Central memory CD8-positive, alpha-beta T cell (primary cell): Measurements from ENCODE around the gene NIPBL.
A peak's percentile ranks its signal among the peaks of the same experiment; 100 is the strongest.

Source experiments
- ATAC-seq: fragments of 150-1000 bp; cut with Tn5 transposase; replicated peaks from 2 replicates; pipeline ENCODE4 v1.10.0; 2022; ENCODE audit warnings: mild to moderate bottlenecking, moderate FRiP score, moderate number of reproducible peaks; ENCODE audit not compliant: poor library complexity, severe bottlenecking; ENCODE audit errors: extremely low read depth
- DNase-seq, 2 donors: peaks; one replicate each; pipeline ENCODE4 v3.0.0; 2021; ENCODE audit warnings: low spot score in 2 of 2
- H3K27ac Mint-ChIP-seq: one replicate; pipeline ENCODE4 v1.8.0; 2022; ENCODE audit warnings: low read depth, mild to moderate bottlenecking, moderate library complexity, mixed read lengths
- H3K27me3 Mint-ChIP-seq: one replicate; pipeline ENCODE4 v1.8.0; 2022; ENCODE audit warnings: mixed read lengths
- H3K36me3 Mint-ChIP-seq: one replicate; pipeline ENCODE4 v1.8.0; 2022; ENCODE audit warnings: mild to moderate bottlenecking, moderate library complexity, mixed read lengths; ENCODE audit not compliant: insufficient read depth
- H3K4me1 Mint-ChIP-seq: one replicate; pipeline ENCODE4 v1.8.0; 2022; ENCODE audit warnings: mixed read lengths
- H3K4me3 Mint-ChIP-seq: one replicate; pipeline ENCODE4 v1.8.0; 2022; ENCODE audit warnings: mild to moderate bottlenecking, moderate library complexity, mixed read lengths
- H3K9me3 Mint-ChIP-seq: one replicate; pipeline ENCODE4 v1.8.0; 2022; ENCODE audit warnings: mixed read lengths

The NIPBL gene

GRCh38 chr5:37039824-37040223 is 163.3 kb downstream of the NIPBL start:
- ATAC-seq, result no peak
- Mint-ChIP-seq H3K9me3 (no peaks in the 10 kb centered on the region), H3K27me3 (no peaks in the 10 kb centered on the region), H3K27ac (no peak overlapping the region), H3K36me3 (peaks cover 26% of the 10 kb centered on the region), H3K4me1 (peaks cover 5% of the 10 kb centered on the region), H3K4me3 (no peak overlapping the region)
- DNase-seq, result no peak

GRCh38 chr5:37043693-37044092 is 167.1 kb downstream of the NIPBL start:
- Mint-ChIP-seq H3K27ac (no peak overlapping the region), H3K36me3 (peaks cover 44% of the 10 kb centered on the region), H3K4me1 (no peaks in the 10 kb centered on the region), H3K9me3 (no peaks in the 10 kb centered on the region), H3K4me3 (no peak overlapping the region), H3K27me3 (no peaks in the 10 kb centered on the region)
- DNase-seq, result no peak
- ATAC-seq, result no peak

DNA sequence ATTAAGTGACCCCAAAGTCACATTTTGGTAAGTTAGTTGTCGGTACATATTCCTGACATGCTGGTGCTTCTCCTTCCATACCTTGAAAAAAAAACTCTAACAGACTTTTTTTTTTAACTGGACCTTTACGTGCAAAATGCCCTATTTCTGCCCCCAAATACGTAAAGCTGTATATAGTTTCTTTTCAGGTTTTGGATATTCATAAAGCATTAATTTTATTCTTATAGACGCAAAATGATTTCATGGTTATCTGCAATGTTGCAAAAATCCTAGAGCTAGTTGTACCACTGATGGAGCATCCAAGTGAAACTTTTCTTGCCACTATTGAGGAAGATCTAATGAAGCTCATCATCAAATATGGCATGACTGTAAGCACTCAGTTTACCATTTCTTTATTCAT is 167.6 kb downstream of the NIPBL start:
- H3K4me1 Mint-ChIP-seq, result no peaks in the 10 kb centered on the region
- no peak overlapping the region for H3K27ac Mint-ChIP-seq
- peaks cover 47% of the 10 kb centered on the region for H3K36me3 Mint-ChIP-seq
- no peaks in the 10 kb centered on the region for H3K27me3 Mint-ChIP-seq
- no peak for DNase-seq
- no peak for ATAC-seq
- H3K4me3 Mint-ChIP-seq, result no peak overlapping the region
- no peaks in the 10 kb centered on the region for H3K9me3 Mint-ChIP-seq

- H3K36me3 Mint-ChIP-seq, result peaks cover 54% of the 10 kb centered on the region
- no peak for DNase-seq
- no peak overlapping the region for H3K4me3 Mint-ChIP-seq
- no peak for ATAC-seq
- no peaks in the 10 kb centered on the region for H3K27me3 Mint-ChIP-seq
- H3K9me3 Mint-ChIP-seq, result no peaks in the 10 kb centered on the region
- H3K4me1 Mint-ChIP-seq, result no peaks in the 10 kb centered on the region
- H3K27ac Mint-ChIP-seq, result no peak overlapping the region
Measured at GRCh38 chr5:37045703-37046102, 169.1 kb downstream of the NIPBL start.

DNA sequence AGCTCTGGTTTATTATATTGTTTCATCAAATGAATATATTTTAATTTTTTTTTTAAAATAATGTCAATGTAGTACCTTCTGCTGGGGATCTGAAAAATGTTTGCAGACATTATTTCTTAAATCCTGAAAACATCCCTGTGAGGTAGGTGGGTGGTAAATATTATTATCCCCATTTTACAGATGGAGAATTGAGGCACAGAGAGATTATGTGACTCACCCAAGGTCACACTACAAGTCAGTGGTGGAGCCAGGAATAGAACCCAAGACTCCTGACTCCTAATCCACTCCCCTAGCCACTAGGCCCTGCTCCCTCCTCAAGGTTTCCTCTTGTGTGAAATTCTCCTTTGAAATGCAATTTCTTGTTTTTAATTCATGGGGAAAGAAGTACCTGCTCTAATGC is 171.4 kb downstream of the NIPBL start:
- Mint-ChIP-seq H3K27me3 (no peaks in the 10 kb centered on the region), H3K4me1 (no peaks in the 10 kb centered on the region), H3K9me3 (no peaks in the 10 kb centered on the region), H3K27ac (no peak overlapping the region), H3K36me3 (peaks cover 60% of the 10 kb centered on the region), H3K4me3 (no peak overlapping the region)
- DNase-seq (no peak), ATAC-seq (no peak)

GRCh38 chr5:37054391-37054790 is 177.8 kb downstream of the NIPBL start:
- no peak overlapping the region for H3K4me3 Mint-ChIP-seq
- peaks cover 6% of the 10 kb centered on the region for H3K4me1 Mint-ChIP-seq
- no peak for ATAC-seq
- H3K9me3 Mint-ChIP-seq, result no peaks in the 10 kb centered on the region
- H3K27ac Mint-ChIP-seq, result peak overlapping the region; percentile 86
- peaks cover 45% of the 10 kb centered on the region for H3K36me3 Mint-ChIP-seq
- no peaks in the 10 kb centered on the region for H3K27me3 Mint-ChIP-seq
- DNase-seq, result no peak

GRCh38 chr5:37055383-37055990 is 178.9 kb downstream of the NIPBL start:
- DNase-seq (no peak), ATAC-seq (no peak)
- no peak overlapping the region for H3K4me3 Mint-ChIP-seq
- no peaks in the 10 kb centered on the region for H3K9me3 Mint-ChIP-seq
- peaks cover 44% of the 10 kb centered on the region for H3K36me3 Mint-ChIP-seq
- H3K4me1 Mint-ChIP-seq, result peaks cover 6% of the 10 kb centered on the region
- H3K27ac Mint-ChIP-seq, result peak overlapping the region; percentile 86
- H3K27me3 Mint-ChIP-seq, result no peaks in the 10 kb centered on the region

DNA sequence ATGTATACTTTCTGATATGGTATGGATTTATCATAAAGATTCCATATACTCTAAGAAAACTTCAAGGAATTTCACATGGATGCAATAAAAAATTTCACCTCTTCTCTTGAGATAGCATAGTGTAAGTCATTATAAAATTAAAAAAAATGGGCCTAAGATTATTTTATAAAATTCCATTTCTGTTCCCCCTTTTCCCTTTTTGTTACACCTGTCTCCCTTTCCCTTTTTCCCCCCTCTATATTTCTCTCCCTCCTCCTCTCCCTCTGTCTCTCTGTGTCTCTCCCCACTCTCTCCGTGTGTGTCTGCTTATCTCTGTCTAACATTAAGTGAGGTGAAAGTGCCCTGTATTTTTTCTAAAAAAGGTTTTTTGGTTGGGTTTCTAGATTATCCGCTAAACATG is 180.2 kb downstream of the NIPBL start:
- Mint-ChIP-seq H3K36me3 (peaks cover 48% of the 10 kb centered on the region), H3K9me3 (no peaks in the 10 kb centered on the region), H3K27me3 (no peaks in the 10 kb centered on the region), H3K4me3 (no peak overlapping the region), H3K4me1 (peaks cover 6% of the 10 kb centered on the region), H3K27ac (peak overlapping the region; percentile 86)
- no peak for ATAC-seq
- no peak for DNase-seq

- DNase-seq, result no peak
- Mint-ChIP-seq H3K4me1 (no peaks in the 10 kb centered on the region), H3K27ac (no peak overlapping the region), H3K9me3 (no peaks in the 10 kb centered on the region), H3K27me3 (no peaks in the 10 kb centered on the region), H3K4me3 (no peak overlapping the region), H3K36me3 (peaks cover 54% of the 10 kb centered on the region)
- no peak for ATAC-seq
Measured at GRCh38 chr5:37060030-37060429, 183.5 kb downstream of the NIPBL start.

DNA sequence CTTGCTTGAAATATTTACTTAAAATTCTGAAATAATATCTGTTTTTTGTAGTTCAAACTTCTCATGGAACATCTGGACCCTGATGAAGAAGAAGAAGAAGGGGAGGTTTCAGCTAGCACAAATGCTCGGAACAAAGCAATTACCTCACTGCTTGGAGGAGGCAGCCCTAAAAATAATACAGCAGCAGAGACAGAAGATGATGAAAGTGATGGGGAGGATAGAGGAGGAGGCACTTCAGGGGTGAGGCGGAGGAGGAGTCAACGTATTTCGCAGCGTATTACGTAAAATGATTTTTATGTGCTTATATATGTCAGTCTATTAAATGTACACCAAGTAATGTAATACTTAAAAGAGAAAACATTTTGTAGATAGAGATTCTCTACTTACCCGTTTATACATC is 187.2 kb downstream of the NIPBL start:
- Mint-ChIP-seq H3K9me3 (no peaks in the 10 kb centered on the region), H3K4me3 (no peak overlapping the region), H3K27me3 (no peaks in the 10 kb centered on the region), H3K36me3 (peaks cover 41% of the 10 kb centered on the region), H3K27ac (no peak overlapping the region), H3K4me1 (no peaks in the 10 kb centered on the region)
- DNase-seq (no peak), ATAC-seq (no peak)

DNA sequence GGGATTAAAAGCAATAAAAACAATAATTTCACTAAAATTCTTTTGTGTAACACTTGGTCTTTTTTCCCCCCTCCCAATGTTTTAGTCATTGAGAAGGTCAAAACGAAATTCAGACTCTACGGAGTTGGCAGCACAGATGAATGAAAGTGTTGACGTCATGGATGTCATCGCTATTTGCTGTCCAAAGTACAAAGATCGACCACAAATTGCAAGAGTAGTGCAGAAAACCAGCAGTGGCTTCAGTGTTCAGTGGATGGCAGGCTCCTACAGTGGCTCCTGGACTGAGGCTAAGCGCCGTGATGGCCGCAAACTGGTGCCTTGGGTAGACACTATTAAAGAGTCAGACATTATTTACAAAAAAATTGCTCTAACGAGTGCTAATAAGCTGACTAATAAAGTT is 187.9 kb downstream of the NIPBL start:
- no peaks in the 10 kb centered on the region for H3K27me3 Mint-ChIP-seq
- DNase-seq, result no peak
- no peak overlapping the region for H3K4me3 Mint-ChIP-seq
- no peaks in the 10 kb centered on the region for H3K9me3 Mint-ChIP-seq
- H3K4me1 Mint-ChIP-seq, result no peaks in the 10 kb centered on the region
- no peak for ATAC-seq
- H3K36me3 Mint-ChIP-seq, result peaks cover 42% of the 10 kb centered on the region
- no peak overlapping the region for H3K27ac Mint-ChIP-seq

DNA sequence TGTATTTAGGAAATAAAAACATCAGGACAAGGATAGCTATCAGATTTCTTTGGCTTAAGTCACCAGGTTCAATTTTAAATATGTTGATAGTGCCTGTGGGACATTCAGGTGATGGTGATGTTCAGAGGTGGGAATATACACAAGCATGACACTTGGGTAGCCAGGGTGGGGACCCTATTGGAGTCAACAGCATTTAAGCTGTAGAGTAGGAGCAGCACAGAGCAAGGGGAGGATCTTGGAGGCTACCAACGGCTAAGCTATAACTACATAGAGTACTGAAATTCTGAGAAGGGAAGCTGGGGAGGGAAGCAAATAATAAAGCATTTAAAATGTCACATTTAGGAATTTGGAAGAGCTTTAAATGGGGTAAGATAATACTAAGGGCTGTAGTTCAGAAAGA is 194.9 kb downstream of the NIPBL start:
- Mint-ChIP-seq H3K36me3 (peaks cover 6% of the 10 kb centered on the region), H3K4me3 (no peak overlapping the region), H3K4me1 (no peaks in the 10 kb centered on the region), H3K27me3 (no peaks in the 10 kb centered on the region), H3K27ac (no peak overlapping the region), H3K9me3 (no peaks in the 10 kb centered on the region)
- DNase-seq (no peak), ATAC-seq (no peak)

DNA sequence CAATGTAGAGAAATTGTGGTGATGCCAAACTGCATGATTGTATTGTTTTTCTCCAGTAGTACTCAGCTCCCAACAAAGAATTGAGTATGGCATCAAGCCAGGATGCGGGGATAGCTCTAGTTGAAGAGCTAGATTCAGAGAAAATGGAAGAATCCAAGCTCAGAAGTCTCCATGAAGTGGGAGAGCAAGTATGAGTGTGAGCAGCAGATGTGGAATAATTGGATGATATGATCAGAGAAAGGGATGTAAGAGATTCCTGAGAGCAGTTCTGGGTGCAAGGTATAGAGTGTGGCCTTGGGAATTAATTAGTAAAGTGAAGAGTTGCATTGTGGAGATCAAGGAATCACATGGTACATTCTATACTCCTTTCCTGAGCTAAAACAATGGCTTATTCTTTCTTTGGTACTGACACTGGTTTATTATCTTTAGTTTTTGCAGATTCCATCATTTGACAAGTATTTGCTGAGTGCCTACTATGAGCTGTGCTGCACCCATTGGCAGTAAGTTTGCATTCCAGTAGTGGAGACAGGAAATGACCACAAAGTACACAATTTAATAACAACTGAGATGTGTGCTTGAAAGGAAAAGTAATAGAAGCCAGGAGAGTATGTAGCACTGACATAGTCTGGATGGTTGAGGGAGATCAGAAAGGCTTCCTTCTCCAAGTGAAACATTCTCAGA is 195.5 kb downstream of the NIPBL start:
- no peak overlapping the region for H3K4me3 Mint-ChIP-seq
- H3K27ac Mint-ChIP-seq, result no peak overlapping the region
- no peak for ATAC-seq
- H3K9me3 Mint-ChIP-seq, result no peaks in the 10 kb centered on the region
- no peaks in the 10 kb centered on the region for H3K4me1 Mint-ChIP-seq
- DNase-seq, result no peak
- no peaks in the 10 kb centered on the region for H3K27me3 Mint-ChIP-seq
- H3K36me3 Mint-ChIP-seq, result peaks cover 6% of the 10 kb centered on the region
